Mammary epithelial cell (primary cell): ENCODE measurements around the gene MARCHF10.

Experiments used
- EZH2 ChIP-seq: IDR thresholded peaks from 2 replicates; pipeline ENCODE4 v1.6.1; 2012; ENCODE audit warnings: low read length, inconsistent platforms, borderline replicate concordance
- TF ChIP-seq, protein P1 (sequence below), 2 donors: IDR thresholded peaks in 1 of 2; conservative IDR thresholded peaks in 1 of 2; 2 replicates each; pipeline ENCODE4 v1.5.1; 2011 to 2012; ENCODE audit warnings: inconsistent platforms in 2 of 2, low read length in 2 of 2, mild to moderate bottlenecking in 2 of 2, control low read depth in 1 of 2, low read depth in 1 of 2; ENCODE audit not compliant: insufficient read depth in 1 of 2; ENCODE audit errors: extremely low read depth in 1 of 2

DNA sequence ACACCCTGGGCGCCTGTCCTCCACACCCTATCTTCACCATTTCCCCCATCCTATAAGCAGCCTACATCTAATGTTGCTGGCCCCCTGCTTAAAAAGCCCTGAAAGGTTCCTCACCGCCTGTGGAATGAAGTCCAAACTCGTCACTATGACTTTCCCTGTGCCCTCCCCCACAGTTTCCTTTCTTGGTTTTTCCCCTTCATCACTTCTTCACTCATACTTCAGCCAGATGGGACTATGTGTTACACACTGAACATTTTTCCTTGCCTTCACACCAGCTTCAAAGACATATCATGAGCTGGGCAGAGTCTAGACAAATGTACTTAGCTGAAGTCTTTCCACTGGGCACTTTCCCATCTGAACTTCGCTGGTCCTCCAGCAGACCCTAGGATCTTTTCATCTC is 1.5 kb upstream of the MARCHF10 start:
- TF ChIP-seq, protein P1, sequence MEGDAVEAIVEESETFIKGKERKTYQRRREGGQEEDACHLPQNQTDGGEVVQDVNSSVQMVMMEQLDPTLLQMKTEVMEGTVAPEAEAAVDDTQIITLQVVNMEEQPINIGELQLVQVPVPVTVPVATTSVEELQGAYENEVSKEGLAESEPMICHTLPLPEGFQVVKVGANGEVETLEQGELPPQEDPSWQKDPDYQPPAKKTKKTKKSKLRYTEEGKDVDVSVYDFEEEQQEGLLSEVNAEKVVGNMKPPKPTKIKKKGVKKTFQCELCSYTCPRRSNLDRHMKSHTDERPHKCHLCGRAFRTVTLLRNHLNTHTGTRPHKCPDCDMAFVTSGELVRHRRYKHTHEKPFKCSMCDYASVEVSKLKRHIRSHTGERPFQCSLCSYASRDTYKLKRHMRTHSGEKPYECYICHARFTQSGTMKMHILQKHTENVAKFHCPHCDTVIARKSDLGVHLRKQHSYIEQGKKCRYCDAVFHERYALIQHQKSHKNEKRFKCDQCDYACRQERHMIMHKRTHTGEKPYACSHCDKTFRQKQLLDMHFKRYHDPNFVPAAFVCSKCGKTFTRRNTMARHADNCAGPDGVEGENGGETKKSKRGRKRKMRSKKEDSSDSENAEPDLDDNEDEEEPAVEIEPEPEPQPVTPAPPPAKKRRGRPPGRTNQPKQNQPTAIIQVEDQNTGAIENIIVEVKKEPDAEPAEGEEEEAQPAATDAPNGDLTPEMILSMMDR (conservative IDR thresholded peaks at IDR 0.05 in 1 of 2, IDR thresholded peaks at IDR 0.05 in 1 of 2; ENCODE audit: extremely low read depth in 1 of 2, insufficient read depth in 1 of 2, low read depth in 1 of 2, low read length in 2 of 2), result no peak
- no peak for TF ChIP-seq EZH2
